Memory B cell (primary cell): ENCODE measurements around the gene RPS16.

ENCODE experiments used
- ATAC-seq: fragments of 150-1000 bp; cut with Tn5 transposase; 2 replicates; pipeline ENCODE4 v1.10.0; 2021; ENCODE audit warnings: low read depth, mild to moderate bottlenecking, moderate library complexity
- DNase-seq, 2 donors: peaks; one replicate each; pipeline ENCODE4 v3.0.0; 2022; ENCODE audit warnings: low spot score in 2 of 2
- H3K27ac Mint-ChIP-seq: one replicate; pipeline ENCODE4 v1.8.0; 2022; ENCODE audit warnings: mild to moderate bottlenecking, moderate library complexity, mixed read lengths
- H3K27me3 Mint-ChIP-seq: one replicate; pipeline ENCODE4 v1.8.0; 2022; ENCODE audit warnings: mixed read lengths
- H3K36me3 Mint-ChIP-seq: one replicate; pipeline ENCODE4 v1.8.0; 2022; ENCODE audit warnings: mild to moderate bottlenecking, mixed read lengths
- H3K4me1 Mint-ChIP-seq: one replicate; pipeline ENCODE4 v1.8.0; 2022; ENCODE audit warnings: mixed read lengths
- H3K4me3 Mint-ChIP-seq: one replicate; pipeline ENCODE4 v1.8.0; 2022; ENCODE audit warnings: mild to moderate bottlenecking, moderate library complexity, mixed read lengths
- H3K9me3 Mint-ChIP-seq: one replicate; pipeline ENCODE4 v1.8.0; 2022; ENCODE audit warnings: mixed read lengths

Gene RPS16

DNA sequence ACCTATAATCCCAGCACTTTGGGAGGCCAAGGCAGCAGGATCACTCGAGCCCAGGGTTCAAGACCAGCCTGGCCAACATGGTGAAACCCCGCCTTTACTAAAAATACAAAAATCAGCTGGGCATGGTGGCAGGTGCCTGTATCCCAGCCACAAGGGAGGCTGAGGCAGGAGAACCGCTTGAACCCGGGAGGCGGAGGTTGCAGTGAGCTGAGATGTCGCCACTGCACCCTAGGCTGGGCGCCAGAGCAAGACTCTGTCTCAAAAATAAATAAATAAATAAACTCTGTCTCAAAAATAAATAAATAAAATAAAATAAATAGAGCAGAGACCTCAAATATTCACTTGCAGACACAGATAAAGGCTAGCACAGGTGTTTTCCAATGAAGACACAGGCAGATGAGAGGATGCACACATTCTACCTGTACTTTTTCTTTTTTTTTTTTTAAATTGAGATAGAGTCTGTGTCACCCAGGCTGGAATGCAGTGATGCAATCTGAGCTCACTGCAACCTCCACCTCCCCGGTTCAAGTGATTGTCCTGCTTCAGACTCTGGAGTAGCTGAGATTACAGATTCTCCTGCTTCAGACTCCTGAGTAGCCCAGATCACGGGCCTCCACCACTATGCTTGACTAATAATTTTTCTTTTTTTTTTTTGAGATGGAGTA is 2.7 kb upstream of the RPS16 start:
- Mint-ChIP-seq H3K4me1 (peaks cover 29% of the 10 kb centered on the region), H3K4me3 (no peak overlapping the region), H3K36me3 (peaks cover 8% of the 10 kb centered on the region), H3K27ac (no peak overlapping the region), H3K9me3 (no peaks in the 10 kb centered on the region), H3K27me3 (no peaks in the 10 kb centered on the region)
- ATAC-seq (no peak), DNase-seq (no peak)

DNA sequence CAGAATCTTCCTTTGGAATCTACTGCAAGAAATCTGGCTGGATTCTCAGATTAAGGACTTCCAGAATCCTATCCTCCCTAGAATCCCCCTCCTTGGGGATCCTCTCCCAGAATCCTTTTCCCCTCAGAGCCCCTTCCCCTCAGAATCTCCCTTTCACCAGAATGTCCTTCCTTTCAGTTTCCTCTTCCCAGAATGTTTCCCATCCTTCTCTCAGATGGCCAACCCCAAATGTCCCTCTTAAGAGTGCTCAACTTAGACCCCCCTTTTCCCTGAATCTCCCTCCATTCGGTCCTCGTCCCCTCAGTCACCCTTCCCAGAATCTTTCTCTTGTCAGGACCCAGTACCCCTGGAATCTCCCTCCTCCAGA is 584 bp upstream of the RPS16 start:
- no peaks in the 10 kb centered on the region for H3K27me3 Mint-ChIP-seq
- peak overlapping the region; percentile 98 for H3K27ac Mint-ChIP-seq
- H3K4me3 Mint-ChIP-seq: peak overlapping the region; percentile 99
- DNase-seq: no peak
- H3K36me3 Mint-ChIP-seq: peaks cover 13% of the 10 kb centered on the region
- peaks cover 31% of the 10 kb centered on the region for H3K4me1 Mint-ChIP-seq
- H3K9me3 Mint-ChIP-seq: no peaks in the 10 kb centered on the region
- ATAC-seq: no peak

DNA sequence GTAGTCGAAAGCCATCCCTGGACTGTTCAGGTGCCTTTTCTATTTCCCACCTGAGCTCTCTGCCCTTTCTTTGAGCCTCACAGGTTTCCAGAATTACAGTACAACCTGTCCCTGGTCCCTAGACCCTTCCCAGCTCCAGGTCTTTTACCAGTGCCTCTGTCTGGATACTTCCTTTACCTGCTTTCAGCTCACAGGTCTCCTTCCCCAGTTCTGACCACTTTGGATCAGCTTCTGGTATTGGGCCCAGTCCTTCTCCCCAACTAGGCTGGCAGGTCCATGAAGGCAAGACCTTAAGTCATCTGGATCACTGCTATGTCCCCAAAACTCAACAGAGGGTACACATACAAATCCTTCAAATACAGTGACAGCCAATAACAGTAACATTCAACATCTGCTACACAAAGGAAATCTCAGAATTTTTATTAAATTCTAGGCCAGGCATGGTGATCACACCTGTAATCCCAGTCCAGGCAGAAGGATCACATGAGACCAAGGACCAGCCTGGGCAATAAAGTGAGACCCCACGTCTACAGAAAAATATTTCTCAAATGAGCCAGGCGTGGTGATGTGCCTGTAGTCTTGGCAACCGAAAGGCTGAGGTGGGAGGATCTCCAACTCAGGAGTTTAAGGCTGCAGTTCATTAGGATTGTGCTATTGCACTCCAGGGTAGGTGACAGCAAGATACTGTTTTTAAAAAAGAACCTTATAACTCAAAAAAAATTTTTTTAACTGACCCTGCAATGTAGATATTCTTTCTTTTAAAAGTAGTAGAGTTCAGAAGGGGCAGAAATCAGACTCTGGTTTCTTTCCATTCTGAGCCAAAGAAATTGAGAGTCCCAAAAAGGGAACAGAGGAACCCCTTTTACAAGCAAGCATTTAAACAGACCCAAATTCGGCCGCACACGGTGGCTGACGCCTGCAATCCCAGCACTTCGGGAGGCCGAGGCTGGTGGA is 1.3 kb downstream of the RPS16 start:
- no peaks in the 10 kb centered on the region for H3K27me3 Mint-ChIP-seq
- H3K4me1 Mint-ChIP-seq: peaks cover 29% of the 10 kb centered on the region
- DNase-seq (no peak), ATAC-seq (no peak)
- peak overlapping the region; percentile 98 for H3K27ac Mint-ChIP-seq
- H3K36me3 Mint-ChIP-seq: peaks cover 13% of the 10 kb centered on the region
- no peaks in the 10 kb centered on the region for H3K9me3 Mint-ChIP-seq
- peak overlapping the region; percentile 99 for H3K4me3 Mint-ChIP-seq

DNA sequence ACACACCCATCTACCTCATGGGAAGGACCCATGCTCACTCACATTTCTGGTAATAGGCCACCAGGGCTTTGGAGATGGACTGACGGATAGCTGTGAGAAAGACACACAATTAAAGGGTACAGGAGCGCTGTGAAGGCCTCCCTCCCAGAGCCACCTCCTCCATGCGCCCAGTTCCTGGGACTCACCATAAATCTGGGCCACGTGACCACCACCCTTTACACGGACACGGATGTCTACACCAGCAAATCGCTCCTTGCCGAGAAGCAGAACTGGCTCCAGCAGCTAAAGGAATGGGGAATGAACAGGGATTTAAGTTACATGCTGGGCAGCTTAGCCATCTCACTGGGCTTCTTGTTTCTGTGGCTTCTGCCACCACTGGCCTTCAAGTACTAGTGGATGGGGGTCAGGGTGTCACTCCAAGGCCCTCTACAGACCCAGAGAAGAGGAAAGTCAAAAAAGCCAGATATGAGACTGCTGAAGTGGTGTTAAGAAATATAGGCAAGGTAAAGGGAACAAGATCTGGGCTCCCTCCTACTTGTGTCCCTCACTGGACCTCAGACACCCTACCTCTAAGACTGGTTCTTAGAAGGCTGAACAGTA is 2.2 kb downstream of the RPS16 start:
- DNase-seq (no peak), ATAC-seq (no peak)
- Mint-ChIP-seq H3K9me3 (no peaks in the 10 kb centered on the region), H3K27ac (peak overlapping the region; percentile 98), H3K4me1 (peaks cover 29% of the 10 kb centered on the region), H3K4me3 (no peak overlapping the region), H3K27me3 (no peaks in the 10 kb centered on the region), H3K36me3 (peaks cover 13% of the 10 kb centered on the region)

DNA sequence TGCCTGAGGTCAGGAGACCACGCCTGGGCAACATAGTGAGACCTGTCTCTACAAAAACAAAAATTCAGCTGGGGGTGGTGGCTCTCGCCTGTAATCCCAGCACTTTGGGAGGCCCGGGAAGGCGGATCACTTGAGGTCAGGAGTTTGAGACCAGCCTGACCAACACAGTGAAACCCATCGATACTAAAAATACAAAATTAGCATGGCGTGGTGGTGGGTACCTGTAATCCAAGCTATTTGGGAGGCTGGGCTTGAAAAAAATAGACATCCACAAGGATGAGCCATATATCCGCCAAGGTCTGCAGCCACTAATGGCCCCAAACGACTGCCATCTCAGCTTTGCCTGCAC is 3.1 kb downstream of the RPS16 start:
- Mint-ChIP-seq H3K36me3 (peaks cover 13% of the 10 kb centered on the region), H3K9me3 (no peaks in the 10 kb centered on the region), H3K27ac (peak overlapping the region; percentile 50), H3K4me1 (peaks cover 29% of the 10 kb centered on the region), H3K27me3 (no peaks in the 10 kb centered on the region), H3K4me3 (no peak overlapping the region)
- no peak for DNase-seq
- ATAC-seq: no peak

DNA sequence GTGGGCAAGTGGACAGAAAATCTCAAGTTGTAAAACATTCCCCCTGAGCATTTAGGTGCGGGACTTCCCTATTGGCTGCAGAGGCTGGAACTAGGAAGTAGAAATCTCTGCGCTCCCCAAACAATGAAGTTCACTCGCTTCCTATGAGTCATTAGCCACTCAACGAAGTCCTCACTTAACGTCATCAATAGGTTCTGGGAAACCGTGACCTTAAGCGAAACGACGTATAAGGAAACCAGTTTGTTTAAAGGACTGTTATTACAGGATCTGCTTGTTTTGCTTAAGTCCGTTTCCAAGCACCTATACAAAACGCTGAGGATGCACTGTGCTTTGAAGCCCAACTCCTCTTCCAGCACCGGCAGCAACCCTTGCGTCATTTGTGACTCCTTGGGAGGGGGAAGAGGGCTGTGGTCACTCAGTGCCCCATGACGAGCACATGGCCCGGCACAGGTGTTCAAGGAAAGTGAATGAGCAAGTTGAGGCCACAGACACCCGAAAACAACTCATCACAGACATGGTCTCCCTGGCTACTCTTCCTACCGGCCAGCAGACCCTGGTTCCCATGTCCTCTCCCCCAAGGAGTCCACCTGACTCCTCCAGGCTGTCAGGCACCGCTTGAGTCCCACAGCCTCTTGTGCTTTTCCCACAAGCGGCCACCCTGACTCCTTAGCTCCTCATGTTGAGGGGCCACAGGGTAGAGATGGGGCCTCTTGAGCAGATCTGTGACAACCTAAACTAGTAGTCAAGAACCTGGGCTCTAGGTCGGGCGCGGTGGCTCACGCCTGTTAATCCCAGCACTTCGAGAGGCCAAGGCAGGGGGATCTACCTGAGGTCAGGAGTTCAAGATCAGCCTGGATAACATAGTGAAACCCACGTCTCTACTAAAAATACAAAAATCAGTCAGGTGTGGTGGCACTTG is 4.8 kb downstream of the RPS16 start:
- H3K4me1 Mint-ChIP-seq: peaks cover 20% of the 10 kb centered on the region
- ATAC-seq (peak; percentile 68), DNase-seq (peak in 1 of 2 donors; percentile 67)
- peaks cover 13% of the 10 kb centered on the region for H3K36me3 Mint-ChIP-seq
- H3K4me3 Mint-ChIP-seq: no peak overlapping the region
- H3K27ac Mint-ChIP-seq: peak overlapping the region; percentile 91
- no peaks in the 10 kb centered on the region for H3K27me3 Mint-ChIP-seq
- H3K9me3 Mint-ChIP-seq: no peaks in the 10 kb centered on the region

DNA sequence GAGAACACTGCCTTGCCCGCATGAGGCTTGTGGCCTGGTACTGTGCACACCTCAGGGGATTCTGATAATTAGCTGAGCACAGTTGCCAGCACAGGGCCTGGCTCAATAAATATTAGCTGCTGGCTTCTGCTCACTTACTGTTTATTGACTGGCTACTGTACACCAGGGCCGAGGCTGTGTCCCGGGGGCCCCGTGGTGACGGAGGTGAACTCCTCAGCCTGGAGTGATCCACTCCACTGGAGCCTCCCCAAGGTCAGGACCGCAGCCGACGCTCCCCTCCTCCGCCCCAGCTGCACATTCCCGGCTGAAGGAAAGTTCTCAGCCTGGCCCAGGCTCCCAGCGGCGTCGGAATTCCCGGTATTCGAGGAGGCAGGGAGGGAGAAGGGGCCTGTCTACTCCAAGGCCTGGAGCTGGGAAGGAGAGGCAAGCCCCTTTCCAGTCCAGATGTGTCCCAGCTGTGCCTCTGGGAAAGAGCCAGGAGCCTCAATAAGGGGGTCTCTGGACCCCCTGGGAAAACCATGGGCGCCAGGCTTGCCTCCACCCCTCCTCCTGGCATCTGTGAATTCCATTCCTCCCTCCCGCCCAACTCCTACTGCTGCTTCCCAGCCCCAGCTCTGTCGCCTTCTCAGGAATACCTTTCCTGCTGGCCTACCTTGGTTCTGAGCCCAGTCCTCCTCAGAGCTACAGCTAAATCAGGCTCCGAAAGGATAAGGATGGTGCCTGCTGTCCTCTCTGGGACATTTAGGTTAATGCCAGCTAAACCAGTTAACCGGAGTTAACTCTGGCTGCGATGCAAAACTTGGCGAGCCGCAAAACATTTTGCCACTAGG is 7.3 kb downstream of the RPS16 start:
- Mint-ChIP-seq H3K4me3 (no peak overlapping the region), H3K27me3 (no peaks in the 10 kb centered on the region), H3K27ac (no peak overlapping the region), H3K4me1 (peaks cover 7% of the 10 kb centered on the region), H3K9me3 (no peaks in the 10 kb centered on the region), H3K36me3 (peaks cover 11% of the 10 kb centered on the region)
- no peak for ATAC-seq
- DNase-seq: no peak

DNA sequence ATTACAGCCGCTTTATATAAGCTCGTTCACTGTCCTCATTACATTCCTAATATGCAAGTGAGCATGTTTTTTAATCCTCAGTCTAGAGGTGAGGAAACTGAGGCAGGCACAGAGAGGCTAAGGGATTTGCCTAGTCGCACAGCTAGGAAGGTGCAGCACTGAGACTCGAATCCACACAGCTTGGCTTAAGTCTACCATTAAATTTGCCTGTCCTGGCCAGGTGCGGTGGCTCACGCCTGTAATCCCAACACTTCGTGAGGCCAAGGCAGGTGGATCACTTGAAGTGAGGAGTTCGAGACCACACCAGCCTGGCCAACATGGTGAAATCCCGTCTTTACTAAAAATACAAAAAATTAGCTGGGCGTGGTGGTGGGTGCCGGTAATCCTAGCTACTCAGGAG is 8.0 kb downstream of the RPS16 start:
- peaks cover 4% of the 10 kb centered on the region for H3K4me1 Mint-ChIP-seq
- no peak for DNase-seq
- no peaks in the 10 kb centered on the region for H3K9me3 Mint-ChIP-seq
- H3K27me3 Mint-ChIP-seq: no peaks in the 10 kb centered on the region
- no peak overlapping the region for H3K4me3 Mint-ChIP-seq
- H3K36me3 Mint-ChIP-seq: peaks cover 10% of the 10 kb centered on the region
- ATAC-seq: no peak
- no peak overlapping the region for H3K27ac Mint-ChIP-seq

DNA sequence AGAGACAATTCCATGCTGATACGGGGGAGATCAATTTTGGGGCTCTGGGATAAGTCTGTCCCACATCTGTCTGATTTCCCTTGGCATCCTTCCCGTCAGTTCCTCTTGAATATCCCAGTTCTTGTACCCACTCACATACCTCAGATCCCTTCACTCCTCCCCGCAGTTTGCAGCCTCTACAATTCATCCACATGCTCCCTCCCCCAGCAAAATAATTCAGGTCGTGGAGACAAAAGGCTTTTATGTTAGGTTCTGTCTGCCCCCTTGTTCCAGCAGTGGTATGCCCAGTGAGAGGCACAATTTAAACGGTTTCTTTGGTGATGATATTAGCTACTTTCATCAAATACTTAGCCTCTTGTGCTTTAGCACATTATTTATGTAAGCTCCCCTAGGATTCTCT is 9.6 kb downstream of the RPS16 start:
- Mint-ChIP-seq H3K4me3 (no peak overlapping the region), H3K9me3 (no peaks in the 10 kb centered on the region), H3K36me3 (peaks cover 8% of the 10 kb centered on the region), H3K4me1 (peaks cover 4% of the 10 kb centered on the region), H3K27ac (peak overlapping the region; percentile 0), H3K27me3 (no peaks in the 10 kb centered on the region)
- DNase-seq (no peak), ATAC-seq (no peak)

DNA sequence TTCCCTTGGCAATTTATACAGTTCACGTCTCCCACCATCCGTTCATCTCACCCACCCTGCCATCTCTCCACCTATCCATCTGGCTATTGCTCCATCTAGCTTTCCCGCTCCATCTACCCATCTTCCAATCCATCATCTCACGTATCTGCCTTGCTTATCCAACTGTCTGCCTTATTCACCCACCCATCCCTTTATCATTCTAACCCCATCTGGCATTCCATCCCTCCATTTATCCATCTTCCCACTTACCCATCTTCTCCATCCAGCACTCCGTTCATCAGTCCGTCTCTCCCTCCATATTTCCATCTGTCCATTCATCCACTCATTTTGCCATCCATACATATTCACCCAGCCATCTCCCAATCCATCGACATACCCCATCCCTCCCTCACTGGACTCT is 10.0 kb downstream of the RPS16 start:
- DNase-seq: no peak
- H3K36me3 Mint-ChIP-seq: peaks cover 8% of the 10 kb centered on the region
- H3K27me3 Mint-ChIP-seq: no peaks in the 10 kb centered on the region
- no peak overlapping the region for H3K4me3 Mint-ChIP-seq
- peak overlapping the region; percentile 0 for H3K27ac Mint-ChIP-seq
- H3K9me3 Mint-ChIP-seq: no peaks in the 10 kb centered on the region
- ATAC-seq: no peak
- peaks cover 4% of the 10 kb centered on the region for H3K4me1 Mint-ChIP-seq

DNA sequence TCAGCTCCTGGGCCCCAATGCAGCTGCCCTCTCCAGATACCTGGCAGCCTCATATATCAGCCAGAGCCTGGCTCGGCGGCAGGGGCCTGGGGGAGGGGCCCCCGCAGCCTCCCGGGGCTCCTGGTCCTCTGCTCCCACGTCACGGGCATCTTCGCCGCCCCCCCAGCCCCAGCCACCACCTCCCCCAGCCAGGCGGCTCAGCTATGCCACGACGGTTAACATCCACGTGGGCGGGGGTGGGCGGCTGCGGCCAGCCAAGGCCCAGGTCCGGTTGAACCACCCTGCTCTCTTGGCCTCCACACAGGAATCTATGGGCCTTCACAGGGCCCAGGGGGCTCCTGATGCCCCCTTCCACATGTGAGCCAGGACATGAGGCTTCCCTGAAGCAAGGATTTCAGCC is 10.8 kb downstream of the RPS16 start:
- ATAC-seq (no peak), DNase-seq (no peak)
- Mint-ChIP-seq H3K4me3 (no peak overlapping the region), H3K9me3 (no peaks in the 10 kb centered on the region), H3K27ac (peak overlapping the region; percentile 69), H3K36me3 (peaks cover 8% of the 10 kb centered on the region), H3K4me1 (no peaks in the 10 kb centered on the region), H3K27me3 (no peaks in the 10 kb centered on the region)

DNA sequence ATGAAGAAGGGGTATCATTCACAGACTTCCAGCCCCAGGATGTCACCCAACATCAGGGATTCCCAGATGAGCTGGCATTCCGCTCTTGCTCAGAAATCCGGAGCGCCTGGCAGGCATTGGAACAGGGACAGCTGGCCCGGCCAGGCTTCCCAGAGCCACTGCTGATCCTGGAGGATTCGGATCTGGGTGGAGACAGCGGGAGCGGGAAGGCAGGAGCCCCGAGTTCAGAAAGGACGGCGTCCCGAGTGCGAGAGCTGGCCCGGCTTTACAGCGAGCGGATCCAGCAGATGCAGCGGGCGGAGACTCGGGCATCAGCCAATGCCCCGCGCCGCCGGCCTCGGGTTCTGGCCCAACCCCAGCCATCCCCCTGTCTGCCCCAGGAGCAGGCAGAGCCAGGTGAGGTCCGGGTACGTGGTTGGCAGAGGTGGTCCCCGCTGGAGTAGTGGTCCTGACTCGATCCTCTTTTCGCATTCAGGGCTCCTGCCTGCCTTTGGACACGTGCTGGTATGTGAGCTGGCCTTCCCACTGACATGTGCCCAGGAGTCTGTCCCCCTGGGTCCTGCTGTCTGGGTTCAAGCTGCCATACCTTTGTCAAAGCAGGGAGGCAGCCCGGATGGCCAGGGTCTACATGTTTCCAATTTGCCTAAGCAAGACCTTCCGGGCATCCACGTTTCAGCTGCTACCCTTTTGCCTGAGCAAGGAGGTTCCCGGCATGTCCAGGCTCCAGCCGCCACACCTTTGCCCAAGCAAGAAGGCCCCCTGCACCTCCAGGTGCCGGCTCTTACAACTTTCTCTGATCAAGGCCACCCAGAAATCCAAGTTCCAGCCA is 12.3 kb downstream of the RPS16 start:
- Mint-ChIP-seq H3K4me3 (no peak overlapping the region), H3K36me3 (peaks cover 8% of the 10 kb centered on the region), H3K27ac (peak overlapping the region; percentile 69), H3K4me1 (no peaks in the 10 kb centered on the region), H3K27me3 (no peaks in the 10 kb centered on the region), H3K9me3 (no peaks in the 10 kb centered on the region)
- ATAC-seq (no peak), DNase-seq (no peak)
